ENCODE data around the gene JSRP1. TPM values are rescaled to one million over a fixed set of nuclear protein-coding genes. Genes with fewer than 3 reads are reported as not detected.

JSRP1 gene
- polyA plus RNA-seq, 2 of the 4 experiments (the other 2 are of a cell fraction) = 0.41 TPM; not detected in 1

DNA sequence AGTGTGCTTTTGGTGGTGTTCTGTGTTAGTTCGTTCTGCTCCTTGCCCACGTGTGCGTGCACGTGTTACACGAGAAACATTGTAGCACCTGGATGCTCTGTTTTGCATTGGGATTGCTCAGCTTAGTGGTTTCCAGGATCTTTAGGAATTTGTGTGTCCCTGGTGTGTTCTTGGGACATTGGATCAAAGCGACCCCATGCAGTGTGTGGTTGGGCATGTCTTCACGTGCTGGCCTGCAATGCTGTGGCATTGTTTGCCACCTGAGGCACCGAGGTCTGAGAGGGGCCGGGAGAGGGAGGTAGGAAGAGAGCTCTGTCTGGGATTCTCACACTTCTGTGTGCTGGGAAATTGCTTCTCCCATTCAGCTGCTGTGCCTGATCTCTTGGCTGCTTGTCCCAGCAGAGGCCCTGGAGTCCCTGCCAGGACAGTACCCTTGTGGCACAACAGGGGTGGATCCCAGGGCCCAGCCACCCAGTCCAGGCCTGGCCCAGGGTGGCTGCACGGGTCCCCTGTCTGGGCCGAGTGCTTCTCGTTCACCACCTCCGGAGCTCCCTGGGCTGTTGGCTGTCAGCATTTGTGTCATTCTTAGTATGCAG is 31.4 kb downstream of the JSRP1 start:
- Histone ChIP-seq H3K9me3 (no peaks in the 10 kb centered on the region), H3K4me1 (peaks cover 12% of the 10 kb centered on the region; the same call in 2 of the 3 replicates), H3K27ac (no peak overlapping the region), H3K4me2 (no peak overlapping the region), H3K4me3 (no peak overlapping the region)
- no peak for DNase-seq (ENCODE audit: low read depth in 1 of 2, low spot score in 1 of 2)
- ChIA-PET CTCF (interaction anchor here (0.6 to 1.6 kb wide), 3 partner anchors 11 to 69 kb away, joined by 3 to 4 read pairs (median 4); partner anchors contain the start of gene PLEKHJ1), POLR2A (no interaction called here)
- no peak for ATAC-seq
- no peak for FAIRE-seq
- 97% methylated on average over 10 of the region's 13 CpGs for WGBS (ENCODE audit: missing lambda C conversion rate)
- TF ChIP-seq ZC3H11A (IDR thresholded peaks at IDR 0.05) (no peak), MAFK (IDR thresholded peaks at IDR 0.05; ENCODE audit: partially characterized antibody) (no peak), RARB (CRISPR knock-in tag; IDR thresholded peaks at IDR 0.05) (no peak), TP53 (CRISPR knock-in tag; IDR thresholded peaks at IDR 0.05) (no peak), CHD4 (IDR thresholded peaks at IDR 0.05; ENCODE audit: borderline replicate concordance) (no peak), TFCP2L1 (CRISPR knock-in tag; IDR thresholded peaks at IDR 0.05) (no peak), JUN (IDR thresholded peaks at IDR 0.05) (no peak)
- TF ChIP-seq, protein P1, sequence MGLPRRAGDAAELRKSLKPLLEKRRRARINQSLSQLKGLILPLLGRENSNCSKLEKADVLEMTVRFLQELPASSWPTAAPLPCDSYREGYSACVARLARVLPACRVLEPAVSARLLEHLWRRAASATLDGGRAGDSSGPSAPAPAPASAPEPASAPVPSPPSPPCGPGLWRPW (IDR thresholded peaks at IDR 0.05) = no peak

GRCh38 chr19:2223959-2224358 is 32.3 kb downstream of the JSRP1 start:
- FAIRE-seq = no peak
- no peak overlapping the region for H3K27ac ChIP-seq
- POLR2A ChIA-PET = no interaction called here
- CTCF ChIA-PET = no interaction called here
- H3K4me3 ChIP-seq = no peak overlapping the region
- 82% methylated on average over 5 of the region's 14 CpGs for WGBS (ENCODE audit: missing lambda C conversion rate)
- TF ChIP-seq FOXS1 (CRISPR knock-in tag; IDR thresholded peaks at IDR 0.05) (no peak), KDM1A (IDR thresholded peaks at IDR 0.05; ENCODE audit: low read depth) (no peak)
- H3K9me3 ChIP-seq = no peaks in the 10 kb centered on the region
- ATAC-seq = no peak
- no peak overlapping the region for H3K4me2 ChIP-seq
- H3K4me1 ChIP-seq = peaks cover 12% of the 10 kb centered on the region; the same call in 2 of the 3 replicates
- no peak for DNase-seq (ENCODE audit: low read depth in 1 of 2, low spot score in 1 of 2)

GRCh38 chr19:2223391-2223790 is 32.8 kb downstream of the JSRP1 start:
- ChIA-PET CTCF (interaction anchor here (2.1 to 2.7 kb wide), 2 partner anchors 10 to 67 kb away, joined by 6 to 9 read pairs; no protein-coding TSS in a partner anchor), POLR2A (no interaction called here)
- no peaks in the 10 kb centered on the region for H3K9me3 ChIP-seq
- no peak for DNase-seq (ENCODE audit: low read depth in 1 of 2, low spot score in 1 of 2)
- WGBS (ENCODE audit: missing lambda C conversion rate) = 100% methylated on average over 6 of the region's 18 CpGs
- no peak for TF ChIP-seq HEYL (CRISPR knock-in tag; IDR thresholded peaks at IDR 0.05)
- no peak for TF ChIP-seq ZSCAN20 (CRISPR knock-in tag; IDR thresholded peaks at IDR 0.05)
- TF ChIP-seq RCOR1 (IDR thresholded peaks at IDR 0.05; ENCODE audit: low read depth, low read length) = no peak
- TF ChIP-seq, protein P2, sequence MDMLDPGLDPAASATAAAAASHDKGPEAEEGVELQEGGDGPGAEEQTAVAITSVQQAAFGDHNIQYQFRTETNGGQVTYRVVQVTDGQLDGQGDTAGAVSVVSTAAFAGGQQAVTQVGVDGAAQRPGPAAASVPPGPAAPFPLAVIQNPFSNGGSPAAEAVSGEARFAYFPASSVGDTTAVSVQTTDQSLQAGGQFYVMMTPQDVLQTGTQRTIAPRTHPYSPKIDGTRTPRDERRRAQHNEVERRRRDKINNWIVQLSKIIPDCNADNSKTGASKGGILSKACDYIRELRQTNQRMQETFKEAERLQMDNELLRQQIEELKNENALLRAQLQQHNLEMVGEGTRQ (IDR thresholded peaks at IDR 0.05) = no peak
- peaks cover 12% of the 10 kb centered on the region; the same call in 2 of the 3 replicates for H3K4me1 ChIP-seq
- FAIRE-seq = no peak
- H3K27ac ChIP-seq = no peak overlapping the region
- H3K4me2 ChIP-seq = no peak overlapping the region
- no peak for ATAC-seq
- no peak overlapping the region for H3K4me3 ChIP-seq

GRCh38 chr19:2221918-2222317 is 34.3 kb downstream of the JSRP1 start:
- no peak for DNase-seq (ENCODE audit: low read depth in 1 of 2, low spot score in 1 of 2)
- 90% methylated on average over 7 of the region's 20 CpGs for WGBS (ENCODE audit: missing lambda C conversion rate)
- peak in 1 of 2 experiments; percentile 25; a peak in 2 of 6 replicates for ATAC-seq
- Histone ChIP-seq H3K27ac (peak overlapping the region in 1 of 2 experiments; percentile 50; a peak in 3 of 6 replicates), H3K9me3 (no peaks in the 10 kb centered on the region), H3K4me2 (no peak overlapping the region), H3K4me3 (no peak overlapping the region), H3K4me1 (peaks cover 12% of the 10 kb centered on the region; the same call in 2 of the 3 replicates)
- FAIRE-seq = no peak
- POLR2A ChIA-PET = no interaction called here
- CTCF ChIA-PET = interaction anchor here (0.9 to 2.7 kb wide), 5 partner anchors 9 to 68 kb away, joined by 3 to 9 read pairs (median 4); partner anchors contain the start of gene PLEKHJ1
- TF ChIP-seq HEYL (CRISPR knock-in tag; IDR thresholded peaks at IDR 0.05) (no peak), RAD21 (conservative IDR thresholded peaks at IDR 0.05 in 1 of 2, IDR thresholded peaks at IDR 0.05 in 1 of 2) (peak; percentile 7 to 20; a peak in 1 of 5 replicates), SMC3 (IDR thresholded peaks at IDR 0.05) (peak; percentile 24; the same call in 1 of the 3 replicates)

Measured in A549 (cell line).